Gastroesophageal sphincter (tissue), 4 donors: ENCODE data around the gene PLD5. TPM values are rescaled to one million over a fixed set of nuclear protein-coding genes. Genes with fewer than 3 reads are reported as not detected.

Experiments
- ATAC-seq: fragments of 150-250 bp; one replicate; pipeline ENCODE4 v1.9.1; 2016; ENCODE audit warnings: mild to moderate bottlenecking, moderate library complexity
- H3K27ac ChIP-seq, 4 donors: fragments of 200-600 bp; sonication (generic) in 3 of 4; 1 replicate in 3 of 4; 2 replicates in 1 of 4; pipeline ENCODE4 v1.5.1; 2016 to 2019
- H3K27me3 ChIP-seq: fragments of 200-600 bp; sonication (generic); one replicate; pipeline ENCODE4 v1.5.1; 2019
- H3K36me3 ChIP-seq, 2 donors: fragments of 200-600 bp; sonication (generic); one replicate each; pipeline ENCODE4 v1.5.1; 2019; ENCODE audit warnings: control low read depth in 1 of 2
- H3K4me1 ChIP-seq, 3 donors: fragments of 200-600 bp; sonication (generic); 1 replicate in 2 of 3; 2 replicates in 1 of 3; pipeline ENCODE4 v1.5.1; 2016 to 2019; ENCODE audit warnings: control low read depth in 2 of 3
- H3K4me3 ChIP-seq, 2 donors: fragments of 200-600 bp; sonication (generic); one replicate each; pipeline ENCODE4 v1.5.1; 2019; ENCODE audit warnings: mild to moderate bottlenecking in 1 of 2, moderate library complexity in 1 of 2
- H3K9me3 ChIP-seq, 3 donors: fragments of 200-600 bp; sonication (generic); one replicate each; pipeline ENCODE4 v1.5.1; 2017 to 2019; ENCODE audit warnings: control low read depth in 2 of 3
- EP300 ChIP-seq: sonication (generic); formaldehyde crosslinking; IDR thresholded peaks from one replicate; pipeline ENCODE4 v1.6.1; 2017; ENCODE audit warnings: antibody characterized with exemption, mild to moderate bottlenecking
- POLR2A ChIP-seq, 2 donors: fragments of 450-650 bp; IDR thresholded peaks; one replicate each; pipeline ENCODE4 v1.6.1; 2017; ENCODE audit warnings: antibody characterized with exemption in 2 of 2, mild to moderate bottlenecking in 2 of 2, moderate library complexity in 1 of 2
- POLR2AphosphoS5 ChIP-seq: sonication (generic); formaldehyde crosslinking; IDR thresholded peaks from one replicate; pipeline ENCODE4 v1.6.1; 2017; ENCODE audit warnings: antibody characterized with exemption
- WGBS, 2 donors: methylation state at CpG; one replicate each; pipeline ENCODE4 v1.1.5; 2018; ENCODE audit warnings: low coverage in 1 of 2; 5-methylcytosine and 5-hydroxymethylcytosine counted together
- total RNA-seq, 4 donors: library from RNA; depleted of rRNA; stranded (reverse); fragments of >200 nt; gene quantifications; one replicate each; pipeline ENCODE4 v1.1.0, GENCODE V29; 2016
- TF ChIP-seq, protein P1 (sequence below), 4 experiments: fragments of 200-600 bp in 2 of 4; fragments of 450-650 bp in 2 of 4; sonication (generic) in 1 of 4; IDR thresholded peaks; one replicate each; pipeline ENCODE4 v1.5.1; 2017 to 2019; ENCODE audit warnings: antibody characterized with exemption in 4 of 4, mild to moderate bottlenecking in 2 of 4, moderate library complexity in 2 of 4

The PLD5 gene
- total RNA-seq, 4 donors from 2014 or later = 0.37 to 1.4 (median 0.92) TPM

DNA sequence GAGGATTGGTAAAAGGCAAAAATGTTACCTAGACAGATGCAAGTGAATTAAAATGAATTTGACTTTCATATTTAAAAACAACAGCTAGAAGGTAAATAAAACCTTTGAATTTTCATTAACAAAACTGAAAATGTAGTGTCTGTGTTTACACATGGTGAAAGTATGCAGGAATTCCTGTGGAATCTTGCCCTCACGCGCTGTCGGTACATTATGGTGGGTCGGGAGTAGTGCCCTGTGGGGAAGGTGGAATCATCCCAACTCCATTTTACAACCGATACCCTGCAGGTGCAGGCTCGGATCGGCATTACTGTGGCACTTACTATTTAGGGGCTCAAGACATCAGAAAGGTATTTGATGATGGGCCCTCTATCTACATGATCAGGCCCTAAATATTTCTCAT, 328.4 kb downstream of the PLD5 start:
- no peak overlapping the region for H3K27ac ChIP-seq
- WGBS, 2 donors = 70 to 74% methylated on average over 7 of the region's 7 CpGs
- TF ChIP-seq POLR2AphosphoS5 (no peak), EP300 (no peak), POLR2A (IDR thresholded peaks at IDR 0.05) (no peak)
- TF ChIP-seq, protein P1, sequence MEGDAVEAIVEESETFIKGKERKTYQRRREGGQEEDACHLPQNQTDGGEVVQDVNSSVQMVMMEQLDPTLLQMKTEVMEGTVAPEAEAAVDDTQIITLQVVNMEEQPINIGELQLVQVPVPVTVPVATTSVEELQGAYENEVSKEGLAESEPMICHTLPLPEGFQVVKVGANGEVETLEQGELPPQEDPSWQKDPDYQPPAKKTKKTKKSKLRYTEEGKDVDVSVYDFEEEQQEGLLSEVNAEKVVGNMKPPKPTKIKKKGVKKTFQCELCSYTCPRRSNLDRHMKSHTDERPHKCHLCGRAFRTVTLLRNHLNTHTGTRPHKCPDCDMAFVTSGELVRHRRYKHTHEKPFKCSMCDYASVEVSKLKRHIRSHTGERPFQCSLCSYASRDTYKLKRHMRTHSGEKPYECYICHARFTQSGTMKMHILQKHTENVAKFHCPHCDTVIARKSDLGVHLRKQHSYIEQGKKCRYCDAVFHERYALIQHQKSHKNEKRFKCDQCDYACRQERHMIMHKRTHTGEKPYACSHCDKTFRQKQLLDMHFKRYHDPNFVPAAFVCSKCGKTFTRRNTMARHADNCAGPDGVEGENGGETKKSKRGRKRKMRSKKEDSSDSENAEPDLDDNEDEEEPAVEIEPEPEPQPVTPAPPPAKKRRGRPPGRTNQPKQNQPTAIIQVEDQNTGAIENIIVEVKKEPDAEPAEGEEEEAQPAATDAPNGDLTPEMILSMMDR (IDR thresholded peaks at IDR 0.05) = no peak
- ATAC-seq = no peak
- H3K36me3 ChIP-seq = no peaks in the 10 kb centered on the region
- no peaks in the 10 kb centered on the region for H3K9me3 ChIP-seq
- H3K27me3 ChIP-seq = no peaks in the 10 kb centered on the region
- no peaks in the 10 kb centered on the region for H3K4me1 ChIP-seq
- no peak overlapping the region for H3K4me3 ChIP-seq

DNA sequence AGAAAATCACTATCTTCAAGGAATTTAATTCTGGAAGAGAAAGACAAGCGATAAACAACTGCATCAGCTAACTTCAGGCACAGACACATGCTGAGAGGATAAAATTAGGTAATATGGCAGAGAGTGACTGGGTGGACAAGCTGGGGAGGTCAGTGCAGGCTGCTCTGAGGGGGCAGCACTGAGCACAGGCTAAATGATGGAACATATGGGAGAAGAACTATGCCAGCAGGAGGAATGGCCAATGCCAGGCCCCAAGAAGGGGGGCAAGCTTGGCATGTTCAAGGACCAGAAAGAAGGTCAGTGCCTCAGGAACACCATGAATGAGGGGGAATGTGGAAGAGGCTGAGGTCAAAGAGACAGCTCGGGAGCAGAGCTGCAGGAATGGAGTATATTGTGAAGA, 334.9 kb downstream of the PLD5 start:
- H3K36me3 ChIP-seq = no peaks in the 10 kb centered on the region
- 80 to 83% methylated on average over 2 of the region's 2 CpGs for WGBS, 2 donors
- H3K4me3 ChIP-seq = no peak overlapping the region
- no peak for TF ChIP-seq POLR2AphosphoS5
- TF ChIP-seq POLR2A (IDR thresholded peaks at IDR 0.05) = no peak
- TF ChIP-seq, protein P1 (IDR thresholded peaks at IDR 0.05) = no peak
- no peak for TF ChIP-seq EP300
- no peak for ATAC-seq
- no peaks in the 10 kb centered on the region for H3K9me3 ChIP-seq
- H3K4me1 ChIP-seq = no peaks in the 10 kb centered on the region
- H3K27me3 ChIP-seq = no peaks in the 10 kb centered on the region
- H3K27ac ChIP-seq = no peak overlapping the region

DNA sequence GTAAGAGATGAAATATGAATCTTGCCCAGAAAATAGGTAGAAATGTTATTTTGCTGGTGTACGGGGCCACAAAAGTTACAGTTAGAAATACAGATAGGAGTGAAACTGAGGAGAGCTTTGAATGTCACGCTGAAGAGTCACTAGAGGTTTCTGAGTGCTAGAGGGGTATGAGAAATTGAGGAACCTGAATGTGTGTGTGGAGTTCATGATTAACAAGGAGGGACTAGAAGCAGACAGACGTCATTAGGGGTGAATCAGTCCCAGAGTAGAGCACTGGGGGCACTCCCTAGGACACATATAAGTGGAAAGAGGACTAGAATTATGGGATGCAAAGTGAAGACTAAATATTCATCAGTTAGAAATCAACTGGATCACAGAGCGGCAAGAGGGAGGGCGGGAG, 336.7 kb downstream of the PLD5 start:
- no peak for TF ChIP-seq EP300
- no peak for TF ChIP-seq POLR2AphosphoS5
- no peak for TF ChIP-seq POLR2A (IDR thresholded peaks at IDR 0.05)
- TF ChIP-seq, protein P1 (IDR thresholded peaks at IDR 0.05) = no peak
- Histone ChIP-seq H3K4me1 (no peaks in the 10 kb centered on the region), H3K9me3 (no peaks in the 10 kb centered on the region), H3K27ac (no peak overlapping the region), H3K27me3 (no peaks in the 10 kb centered on the region), H3K36me3 (no peaks in the 10 kb centered on the region), H3K4me3 (no peak overlapping the region)
- ATAC-seq = no peak
- 79 to 83% methylated on average over 5 of the region's 5 CpGs for WGBS, 2 donors

DNA sequence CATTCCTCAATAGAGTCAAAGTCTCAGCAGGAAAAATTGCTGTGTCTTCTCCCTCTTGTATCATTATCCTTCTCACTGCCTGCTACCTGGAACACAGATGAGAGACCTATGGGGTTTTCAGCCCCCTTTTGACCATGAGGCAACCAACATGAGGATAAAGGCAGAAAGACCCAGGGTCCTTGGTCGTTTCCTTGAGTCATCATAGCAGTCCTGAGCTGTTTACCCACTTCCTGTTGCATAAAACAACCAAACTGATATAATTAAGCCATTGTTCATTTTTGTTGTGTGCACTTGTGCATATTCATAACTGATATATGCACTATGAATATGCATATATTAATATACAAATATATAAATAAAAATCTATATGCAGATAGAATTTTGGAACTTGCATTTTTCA, 337.3 kb downstream of the PLD5 start:
- Histone ChIP-seq H3K4me3 (no peak overlapping the region), H3K36me3 (no peaks in the 10 kb centered on the region), H3K27ac (no peak overlapping the region), H3K4me1 (no peaks in the 10 kb centered on the region), H3K27me3 (no peaks in the 10 kb centered on the region), H3K9me3 (no peaks in the 10 kb centered on the region)
- TF ChIP-seq, protein P1 (IDR thresholded peaks at IDR 0.05) = no peak
- no peak for TF ChIP-seq EP300
- TF ChIP-seq POLR2A (IDR thresholded peaks at IDR 0.05) = no peak
- no peak for TF ChIP-seq POLR2AphosphoS5
- WGBS, 2 donors = 67% methylated on average over 1 of the region's 1 CpG; no CpG with 5 or more reads in 1 of the 2 donors
- no peak for ATAC-seq

DNA sequence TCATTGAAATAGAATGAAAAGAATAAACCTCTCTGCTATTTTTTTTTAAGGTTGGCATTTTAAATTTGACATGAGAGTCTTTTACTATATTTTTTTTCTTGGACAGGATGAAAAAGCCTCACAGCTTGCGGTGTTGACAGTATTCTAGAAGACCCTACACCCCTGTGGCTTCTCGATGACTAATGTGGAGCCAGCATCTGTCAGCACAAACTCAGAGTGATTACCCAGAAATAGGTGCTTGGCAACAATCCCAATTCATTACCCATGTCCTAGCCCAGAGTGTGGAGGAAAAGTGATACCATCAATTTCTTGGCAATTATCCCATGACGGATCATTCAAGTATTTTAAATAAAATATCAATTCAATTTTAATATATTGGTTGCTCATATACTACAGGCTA, 338.8 kb downstream of the PLD5 start:
- 14 to 72% methylated on average over 3 of the region's 3 CpGs for WGBS, 2 donors
- no peak for TF ChIP-seq EP300
- no peak for TF ChIP-seq POLR2AphosphoS5
- TF ChIP-seq POLR2A (IDR thresholded peaks at IDR 0.05) = no peak
- TF ChIP-seq, protein P1 (IDR thresholded peaks at IDR 0.05) = no peak
- H3K4me3 ChIP-seq = no peak overlapping the region
- no peak overlapping the region for H3K27ac ChIP-seq
- ATAC-seq = no peak
- no peaks in the 10 kb centered on the region for H3K9me3 ChIP-seq
- no peaks in the 10 kb centered on the region for H3K4me1 ChIP-seq
- H3K36me3 ChIP-seq = no peaks in the 10 kb centered on the region
- no peaks in the 10 kb centered on the region for H3K27me3 ChIP-seq
